Stomach (tissue), 4 donors: ENCODE measurements around the gene CKLF.

ENCODE experiments used
- CTCF ChIP-seq, 7 experiments: fragments of 450-650 bp in 4 of 7; fragments of 200-600 bp in 3 of 7; sonication (generic) in 3 of 7; IDR thresholded peaks; one replicate each; pipeline ENCODE4 v1.5.1; 2016 to 2019; ENCODE audit warnings: antibody characterized with exemption in 7 of 7, control low read depth in 2 of 7, mild to moderate bottlenecking in 1 of 7
- EP300 ChIP-seq: sonication (generic); formaldehyde crosslinking; IDR thresholded peaks from one replicate; pipeline ENCODE4 v1.6.1; 2017; ENCODE audit warnings: antibody characterized with exemption
- POLR2A ChIP-seq, 4 donors: fragments of 450-650 bp; IDR thresholded peaks; one replicate each; pipeline ENCODE4 v1.6.1; 2016; ENCODE audit warnings: antibody characterized with exemption in 4 of 4, control low read depth in 2 of 4, mild to moderate bottlenecking in 1 of 4, moderate library complexity in 1 of 4

GRCh38 chr16:66548868-66549267, 3.5 kb upstream of the CKLF start:
- TF ChIP-seq CTCF (IDR thresholded peaks at IDR 0.05) = no peak
- TF ChIP-seq POLR2A (IDR thresholded peaks at IDR 0.05) = no peak
- no peak for TF ChIP-seq EP300
